Measurements from ENCODE around the gene ATXN1. TPM values are rescaled to one million over a fixed set of nuclear protein-coding genes. Genes with fewer than 3 reads are reported as not detected.

The ATXN1 gene
- total and polyA plus RNA-seq, 2 experiments from 2014 or later: 14.2 to 20.1 TPM

- Histone ChIP-seq H3K27me3 (replicated peaks; ENCODE audit: insufficient read depth) (no peaks in the 10 kb centered on the region), H3K27ac (0 out of 2 replicates have a peak overlapping the region, but pooled peaks have one; percentile 7), H3K79me2 (ENCODE audit: insufficient read depth) (peaks cover 74% of the 10 kb centered on the region), H3K9me2 (ENCODE audit: insufficient read depth) (no peaks in the 10 kb centered on the region), H3K36me3 (ENCODE audit: low read depth) (no peaks in the 10 kb centered on the region), H3F3A (ENCODE audit: insufficient read depth) (peaks cover 34% of the 10 kb centered on the region), H3K4me2 (ENCODE audit: unreplicated experiment) (peak overlapping the region; percentile 44), H3K9me3 (ENCODE audit: low read depth) (no peaks in the 10 kb centered on the region), H3K4me1 (ENCODE audit: insufficient read depth) (peaks cover 51% of the 10 kb centered on the region), H3K9ac (no peak overlapping the region), H4K20me1 (ENCODE audit: insufficient read depth) (no peaks in the 10 kb centered on the region), H2AFZ (no peak overlapping the region), H3K4me3 (no peak overlapping the region)
- TF ChIP-seq EZH2phosphoT487 (IDR thresholded peaks at IDR 0.05; ENCODE audit: insufficient read depth, low read depth) (no peak), EZH2 (IDR thresholded peaks at IDR 0.05; ENCODE audit: insufficient read depth, poor library complexity, severe bottlenecking) (no peak)
- 19 to 25% methylated on average over 2 of the region's 2 CpGs for WGBS, 2 experiments (ENCODE audit: low coverage in 1 of 2, low lambda C conversion rate in 2 of 2, missing lambda C conversion rate in 2 of 2)
- DNase-seq: no peak
- in situ Hi-C loops (cut with MboI): no loop called here
Measured at GRCh38 chr6:16670617-16671051, 90.6 kb downstream of the ATXN1 start.

DNA sequence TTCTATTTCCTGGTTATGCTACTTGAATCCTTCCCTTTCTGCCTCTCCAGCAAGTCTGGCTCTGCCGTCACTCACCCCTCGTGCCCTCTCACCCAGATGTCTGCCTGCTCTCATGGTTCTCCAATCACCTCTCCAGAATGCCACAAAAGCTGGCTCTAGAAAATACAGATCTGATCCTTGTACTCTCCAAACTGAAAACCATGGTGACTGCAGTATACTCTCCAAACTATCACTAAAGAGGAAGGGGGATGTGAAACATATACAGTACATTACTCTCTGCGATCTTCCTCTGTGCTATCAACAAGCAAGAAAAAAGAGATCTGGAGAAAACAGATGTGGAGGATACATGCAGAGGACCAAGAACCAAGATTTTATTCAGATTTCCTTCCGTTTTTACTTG is 91.1 kb downstream of the ATXN1 start:
- peaks cover 70% of the 10 kb centered on the region for H3K79me2 ChIP-seq (ENCODE audit: insufficient read depth)
- in situ Hi-C loops (cut with MboI): no loop called here
- no peak for DNase-seq
- no peak overlapping the region for H3K4me3 ChIP-seq
- no peak for TF ChIP-seq EZH2 (IDR thresholded peaks at IDR 0.05; ENCODE audit: insufficient read depth, poor library complexity, severe bottlenecking)
- no peak for TF ChIP-seq EZH2phosphoT487 (IDR thresholded peaks at IDR 0.05; ENCODE audit: insufficient read depth, low read depth)
- H3F3A ChIP-seq (ENCODE audit: insufficient read depth): peaks cover 34% of the 10 kb centered on the region
- H3K27ac ChIP-seq: no peak overlapping the region; the same call in 1 of the 2 replicates
- peaks cover 46% of the 10 kb centered on the region for H3K4me1 ChIP-seq (ENCODE audit: insufficient read depth)
- no peak overlapping the region for H3K9ac ChIP-seq
- H3K9me3 ChIP-seq (ENCODE audit: low read depth): no peaks in the 10 kb centered on the region
- H2AFZ ChIP-seq: no peak overlapping the region
- H3K36me3 ChIP-seq (ENCODE audit: low read depth): no peaks in the 10 kb centered on the region
- no peaks in the 10 kb centered on the region for H3K9me2 ChIP-seq (ENCODE audit: insufficient read depth)
- no peaks in the 10 kb centered on the region for H4K20me1 ChIP-seq (ENCODE audit: insufficient read depth)
- H3K27me3 ChIP-seq (replicated peaks; ENCODE audit: insufficient read depth): no peaks in the 10 kb centered on the region
- peak overlapping the region; percentile 44 for H3K4me2 ChIP-seq (ENCODE audit: unreplicated experiment)
- 30 to 45% methylated on average over 4 of the region's 4 CpGs for WGBS, 2 experiments (ENCODE audit: low coverage in 1 of 2, low lambda C conversion rate in 2 of 2, missing lambda C conversion rate in 2 of 2)

DNA sequence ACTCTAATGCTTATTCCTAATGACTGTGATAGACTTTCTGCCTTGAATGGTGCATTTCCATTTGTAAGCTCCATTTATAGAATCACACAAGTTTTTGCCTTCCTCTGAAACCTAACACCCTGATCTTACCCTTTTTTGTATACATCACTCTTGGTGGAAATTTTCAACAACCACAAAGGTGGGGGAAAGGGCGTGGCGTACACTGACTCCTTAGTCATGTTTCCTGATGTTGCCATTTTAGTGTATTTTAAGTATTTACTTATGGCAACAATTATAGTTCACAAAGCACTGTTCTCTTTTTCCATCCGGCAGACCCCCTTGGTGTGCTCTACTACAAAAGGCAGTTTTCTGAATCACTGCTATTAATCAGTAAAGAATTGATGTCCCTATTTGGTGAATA is 92.0 kb downstream of the ATXN1 start:
- WGBS, 2 experiments (ENCODE audit: low coverage in 1 of 2, low lambda C conversion rate in 2 of 2, missing lambda C conversion rate in 2 of 2): 20 to 24% methylated on average over 3 of the region's 3 CpGs
- Histone ChIP-seq H3K4me2 (ENCODE audit: unreplicated experiment) (peak overlapping the region; percentile 44), H3K27ac (peak overlapping the region; percentile 67), H3K4me3 (0 out of 2 replicates have a peak overlapping the region, but pooled peaks have one; percentile 14), H3K27me3 (replicated peaks; ENCODE audit: insufficient read depth) (no peaks in the 10 kb centered on the region), H4K20me1 (ENCODE audit: insufficient read depth) (no peaks in the 10 kb centered on the region), H3K4me1 (ENCODE audit: insufficient read depth) (peaks cover 37% of the 10 kb centered on the region), H3K9me2 (ENCODE audit: insufficient read depth) (no peaks in the 10 kb centered on the region), H3F3A (ENCODE audit: insufficient read depth) (peaks cover 27% of the 10 kb centered on the region), H3K9ac (no peak overlapping the region), H2AFZ (no peak overlapping the region), H3K9me3 (ENCODE audit: low read depth) (no peaks in the 10 kb centered on the region), H3K79me2 (ENCODE audit: insufficient read depth) (peaks cover 67% of the 10 kb centered on the region), H3K36me3 (ENCODE audit: low read depth) (no peaks in the 10 kb centered on the region)
- in situ Hi-C loops (cut with MboI): no loop called here
- TF ChIP-seq EZH2 (IDR thresholded peaks at IDR 0.05; ENCODE audit: insufficient read depth, poor library complexity, severe bottlenecking) (no peak), EZH2phosphoT487 (IDR thresholded peaks at IDR 0.05; ENCODE audit: insufficient read depth, low read depth) (no peak)
- DNase-seq: peak; percentile 84

GRCh38 chr6:16667509-16667908 is 93.8 kb downstream of the ATXN1 start:
- in situ Hi-C loops (cut with MboI): no loop called here
- WGBS, 2 experiments (ENCODE audit: low coverage in 1 of 2, low lambda C conversion rate in 2 of 2, missing lambda C conversion rate in 2 of 2): 97 to 98% methylated on average over 4 of the region's 4 CpGs

More at GRCh38 chr6:16667509-16667908, 93.8 kb downstream of the ATXN1 start:
- TF ChIP-seq EZH2phosphoT487 (IDR thresholded peaks at IDR 0.05; ENCODE audit: insufficient read depth, low read depth) (no peak), EZH2 (IDR thresholded peaks at IDR 0.05; ENCODE audit: insufficient read depth, poor library complexity, severe bottlenecking) (no peak)
- H3K9me2 ChIP-seq (ENCODE audit: insufficient read depth): no peaks in the 10 kb centered on the region
- no peaks in the 10 kb centered on the region for H3K36me3 ChIP-seq (ENCODE audit: low read depth)
- H3K4me1 ChIP-seq (ENCODE audit: insufficient read depth): peaks cover 41% of the 10 kb centered on the region
- H3K9ac ChIP-seq: no peak overlapping the region
- DNase-seq: no peak
- no peaks in the 10 kb centered on the region for H3K9me3 ChIP-seq (ENCODE audit: low read depth)
- no peak overlapping the region for H3K27ac ChIP-seq
- H3F3A ChIP-seq (ENCODE audit: insufficient read depth): peaks cover 27% of the 10 kb centered on the region
- no peak overlapping the region for H3K4me3 ChIP-seq
- no peak overlapping the region for H3K4me2 ChIP-seq (ENCODE audit: unreplicated experiment)
- H4K20me1 ChIP-seq (ENCODE audit: insufficient read depth): no peaks in the 10 kb centered on the region
- no peak overlapping the region for H2AFZ ChIP-seq
- H3K79me2 ChIP-seq (ENCODE audit: insufficient read depth): peaks cover 55% of the 10 kb centered on the region
- no peaks in the 10 kb centered on the region for H3K27me3 ChIP-seq (replicated peaks; ENCODE audit: insufficient read depth)

Data from GM23248 (cell line).